DND-41 (cell line): ENCODE data around the gene MMAB.

ENCODE experiments used
- EZH2 ChIP-seq: IDR thresholded peaks from 3 replicates; pipeline ENCODE4 v1.6.1; 2012; ENCODE audit warnings: borderline replicate concordance, low read depth, mild to moderate bottlenecking, moderate library complexity, low read length, inconsistent platforms; ENCODE audit not compliant: severe bottlenecking
- TF ChIP-seq, protein P1 (sequence below): IDR thresholded peaks from 2 replicates; pipeline ENCODE4 v1.5.1; 2012; ENCODE audit warnings: borderline replicate concordance, low read length, moderate library complexity, mild to moderate bottlenecking; ENCODE audit not compliant: poor library complexity, severe bottlenecking; ENCODE audit errors: extremely low read depth

DNA sequence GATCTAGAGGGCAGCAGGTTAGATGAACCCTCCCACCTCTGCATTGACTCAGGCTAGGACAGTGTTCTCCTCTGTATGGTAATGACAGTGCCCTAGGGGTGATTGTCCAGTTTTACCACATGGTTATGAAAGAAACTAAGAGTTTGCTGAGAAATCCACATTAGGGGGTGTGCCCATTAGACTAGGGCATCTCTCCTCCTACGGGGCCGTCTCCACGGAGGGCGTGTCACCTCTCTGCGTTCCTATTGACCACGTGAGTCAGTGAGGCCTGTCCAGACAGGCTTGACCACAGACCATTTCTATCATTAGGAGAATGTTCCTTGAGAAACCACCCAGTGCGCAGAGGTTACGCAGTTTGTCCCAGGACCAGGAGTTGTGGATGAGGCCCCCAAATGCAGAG, 8.6 kb upstream of the MMAB start:
- TF ChIP-seq, protein P1, sequence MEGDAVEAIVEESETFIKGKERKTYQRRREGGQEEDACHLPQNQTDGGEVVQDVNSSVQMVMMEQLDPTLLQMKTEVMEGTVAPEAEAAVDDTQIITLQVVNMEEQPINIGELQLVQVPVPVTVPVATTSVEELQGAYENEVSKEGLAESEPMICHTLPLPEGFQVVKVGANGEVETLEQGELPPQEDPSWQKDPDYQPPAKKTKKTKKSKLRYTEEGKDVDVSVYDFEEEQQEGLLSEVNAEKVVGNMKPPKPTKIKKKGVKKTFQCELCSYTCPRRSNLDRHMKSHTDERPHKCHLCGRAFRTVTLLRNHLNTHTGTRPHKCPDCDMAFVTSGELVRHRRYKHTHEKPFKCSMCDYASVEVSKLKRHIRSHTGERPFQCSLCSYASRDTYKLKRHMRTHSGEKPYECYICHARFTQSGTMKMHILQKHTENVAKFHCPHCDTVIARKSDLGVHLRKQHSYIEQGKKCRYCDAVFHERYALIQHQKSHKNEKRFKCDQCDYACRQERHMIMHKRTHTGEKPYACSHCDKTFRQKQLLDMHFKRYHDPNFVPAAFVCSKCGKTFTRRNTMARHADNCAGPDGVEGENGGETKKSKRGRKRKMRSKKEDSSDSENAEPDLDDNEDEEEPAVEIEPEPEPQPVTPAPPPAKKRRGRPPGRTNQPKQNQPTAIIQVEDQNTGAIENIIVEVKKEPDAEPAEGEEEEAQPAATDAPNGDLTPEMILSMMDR, result no peak
- no peak for TF ChIP-seq EZH2
